GM20431 (cell line): ENCODE measurements around the gene ID3.

ENCODE experiments used
- in situ Hi-C: fragments of 300-500 bp; cut with MseI, MboI; formaldehyde crosslinking; loops from one replicate; pipeline ENCODE4 v1.15.0; 2020; ENCODE audit warnings: low sequenced_read_pairs; ENCODE audit not compliant: unreplicated experiment

The ID3 gene

GRCh38 chr1:23559136-23559984, at the start of gene ID3:
Gene ID3 (minus strand): TSS chr1:23559501. CDS start chr1:23559426, 75 bp downstream.
- in situ Hi-C loops = no loop called here

GRCh38 chr1:23607944-23608343, 48.6 kb upstream of the ID3 start:
- in situ Hi-C loops = no loop called here

GRCh38 chr1:23601968-23602876, 42.9 kb upstream of the ID3 start:
- in situ Hi-C loops = no loop called here

- in situ Hi-C loops = no loop called here
Measured at GRCh38 chr1:23601135-23601967, 42.0 kb upstream of the ID3 start.

GRCh38 chr1:23600283-23600682, 41.0 kb upstream of the ID3 start:
- in situ Hi-C loops = no loop called here

GRCh38 chr1:23599125-23599524, 39.8 kb upstream of the ID3 start:
- in situ Hi-C loops = no loop called here

GRCh38 chr1:23598424-23598823, 39.1 kb upstream of the ID3 start:
- in situ Hi-C loops = no loop called here

- in situ Hi-C loops = no loop called here
Measured at GRCh38 chr1:23597635-23598388, 38.5 kb upstream of the ID3 start.

GRCh38 chr1:23596382-23597358, 37.4 kb upstream of the ID3 start:
- in situ Hi-C loops = no loop called here

GRCh38 chr1:23594927-23595353, 35.6 kb upstream of the ID3 start:
- in situ Hi-C loops = no loop called here

- in situ Hi-C loops = no loop called here
Measured at GRCh38 chr1:23594149-23594907, 35.0 kb upstream of the ID3 start.

- in situ Hi-C loops = no loop called here
Measured at GRCh38 chr1:23593556-23594148, 34.4 kb upstream of the ID3 start.

GRCh38 chr1:23593042-23593521, 33.8 kb upstream of the ID3 start:
- in situ Hi-C loops = no loop called here

- in situ Hi-C loops = no loop called here
Measured at GRCh38 chr1:23592209-23592892, 33.0 kb upstream of the ID3 start.

- in situ Hi-C loops = no loop called here
Measured at GRCh38 chr1:23591460-23592208, 32.3 kb upstream of the ID3 start.
